Endometrium (tissue), 2 donors: ENCODE measurements around the gene POLR2E.

Source experiments
- FAIRE-seq: peaks from 2 replicates; lab custom pipeline; 2012; peaks lifted over from hg19 to GRCh38; lab: Jason Lieb, UNC
- donor health status: control.
- donor health status: control.

POLR2E gene

GRCh38 chr19:1063909-1064660, 31.1 kb downstream of the POLR2E start:
- no peak for FAIRE-seq

GRCh38 chr19:1063030-1063908, 31.9 kb downstream of the POLR2E start:
- FAIRE-seq: no peak

DNA sequence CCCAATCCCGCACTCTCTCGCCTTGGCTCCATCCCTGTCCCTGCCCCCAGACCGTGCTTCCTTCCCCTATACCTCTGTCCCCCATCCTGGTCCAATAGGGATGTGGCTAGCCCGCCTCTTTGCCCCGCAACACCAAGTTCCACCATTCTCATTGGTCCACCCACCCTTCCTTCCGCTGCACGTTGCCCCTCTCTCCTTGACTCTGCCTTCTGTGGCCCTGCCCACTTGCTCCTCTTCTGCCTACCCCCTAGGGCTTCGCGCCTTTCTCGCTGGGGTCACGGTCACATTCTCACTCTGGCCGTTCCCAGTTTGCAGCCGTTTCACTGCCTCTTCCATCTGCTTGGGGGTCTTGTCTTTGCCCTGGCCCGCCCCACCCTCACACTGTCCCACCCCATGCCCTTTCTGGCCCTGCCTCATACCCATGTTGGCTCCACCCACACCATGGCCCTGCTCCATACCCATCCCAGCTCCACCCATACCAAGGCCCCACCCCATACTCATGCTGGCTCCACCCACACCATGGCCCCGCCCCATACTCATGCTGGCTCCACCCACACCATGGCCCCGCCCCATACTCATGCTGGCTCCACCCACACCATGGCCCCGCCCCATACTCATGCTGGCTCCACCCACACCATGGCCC, 32.7 kb downstream of the POLR2E start:
- no peak for FAIRE-seq

GRCh38 chr19:1061987-1062386, 33.2 kb downstream of the POLR2E start:
- no peak for FAIRE-seq

GRCh38 chr19:1060689-1061088, 34.5 kb downstream of the POLR2E start:
- no peak for FAIRE-seq

- FAIRE-seq: no peak
Measured at GRCh38 chr19:1058112-1058511, 37.1 kb downstream of the POLR2E start.

DNA sequence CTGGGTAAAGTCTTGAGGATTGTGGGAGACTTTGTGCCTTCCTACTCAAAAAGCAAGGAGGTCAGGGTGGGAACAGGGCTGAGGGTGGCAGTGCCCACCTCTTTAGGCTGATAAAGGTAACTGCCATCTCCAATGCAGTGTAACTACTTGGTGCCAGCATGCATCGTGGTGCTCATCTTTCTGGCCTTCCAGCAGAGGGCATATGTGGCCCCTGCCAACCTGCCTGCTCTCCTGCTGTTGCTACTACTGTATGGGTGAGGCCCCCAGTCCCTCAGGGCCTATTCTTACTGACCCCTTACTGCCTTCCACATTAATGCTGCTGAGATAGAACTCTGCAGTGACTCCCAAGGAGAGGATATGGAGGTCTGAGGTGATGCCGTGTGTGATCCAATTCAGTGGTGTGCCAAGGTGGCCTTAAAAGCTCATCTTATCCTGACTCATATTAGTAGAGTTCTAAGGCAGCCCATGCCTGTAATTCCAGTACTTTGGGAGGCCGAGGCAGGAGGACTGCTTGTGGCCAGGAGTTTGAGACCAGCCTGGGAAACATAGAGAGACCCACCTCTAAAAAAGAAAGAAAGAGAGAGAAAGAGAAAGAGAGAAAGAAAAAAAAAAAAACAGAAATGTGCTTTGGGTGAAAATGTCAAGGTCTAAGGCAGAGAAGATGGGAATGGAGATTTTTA, 37.9 kb downstream of the POLR2E start:
- FAIRE-seq: no peak

GRCh38 chr19:1055886-1056620, 39.1 kb downstream of the POLR2E start:
- no peak for FAIRE-seq

DNA sequence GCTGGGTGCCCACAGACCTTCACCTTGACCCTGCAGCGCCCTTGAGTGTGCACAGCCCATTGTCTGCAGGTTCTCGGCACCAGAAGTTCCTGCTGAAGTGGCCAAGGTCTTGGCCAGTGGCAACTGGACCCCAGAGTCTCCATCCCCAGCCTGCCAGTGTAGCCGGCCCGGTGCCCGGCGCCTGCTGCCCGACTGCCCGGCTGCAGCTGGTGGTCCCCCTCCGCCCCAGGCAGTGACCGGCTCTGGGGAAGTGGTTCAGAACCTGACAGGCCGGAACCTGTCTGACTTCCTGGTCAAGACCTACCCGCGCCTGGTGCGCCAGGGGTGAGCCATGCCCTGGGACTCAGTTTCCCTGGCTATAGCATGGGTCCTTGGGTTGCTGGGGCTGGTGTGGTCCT, 40.1 kb downstream of the POLR2E start:
- no peak for FAIRE-seq

GRCh38 chr19:1054102-1055027, 40.8 kb downstream of the POLR2E start:
- FAIRE-seq: no peak

- FAIRE-seq: no peak
Measured at GRCh38 chr19:1053176-1054101, 41.7 kb downstream of the POLR2E start.

GRCh38 chr19:1052349-1052975, 42.7 kb downstream of the POLR2E start:
- no peak for FAIRE-seq

- no peak for FAIRE-seq
Measured at GRCh38 chr19:1051791-1052190, 43.4 kb downstream of the POLR2E start.

- no peak for FAIRE-seq
Measured at GRCh38 chr19:1050989-1051788, 44.0 kb downstream of the POLR2E start.

DNA sequence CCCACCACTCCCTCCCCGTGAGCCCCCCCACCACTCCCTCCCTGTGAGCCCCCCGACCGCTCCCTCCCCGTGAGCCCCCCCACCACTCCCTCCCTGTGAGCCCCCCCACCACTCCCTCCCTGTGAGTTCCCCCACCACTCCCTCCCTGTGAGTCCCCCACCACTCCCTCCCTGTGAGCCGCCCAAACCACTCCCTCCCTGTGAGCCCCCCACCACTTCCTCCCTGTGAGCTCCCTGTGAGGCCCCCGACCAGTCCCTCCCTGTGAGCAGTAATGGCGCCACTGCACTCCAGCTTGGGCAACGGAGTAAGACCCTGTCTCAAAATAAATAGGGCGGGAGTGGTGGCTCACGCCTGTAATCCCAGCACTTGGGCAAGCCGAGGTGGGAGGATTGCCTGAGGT, 45.4 kb downstream of the POLR2E start:
- FAIRE-seq: no peak

DNA sequence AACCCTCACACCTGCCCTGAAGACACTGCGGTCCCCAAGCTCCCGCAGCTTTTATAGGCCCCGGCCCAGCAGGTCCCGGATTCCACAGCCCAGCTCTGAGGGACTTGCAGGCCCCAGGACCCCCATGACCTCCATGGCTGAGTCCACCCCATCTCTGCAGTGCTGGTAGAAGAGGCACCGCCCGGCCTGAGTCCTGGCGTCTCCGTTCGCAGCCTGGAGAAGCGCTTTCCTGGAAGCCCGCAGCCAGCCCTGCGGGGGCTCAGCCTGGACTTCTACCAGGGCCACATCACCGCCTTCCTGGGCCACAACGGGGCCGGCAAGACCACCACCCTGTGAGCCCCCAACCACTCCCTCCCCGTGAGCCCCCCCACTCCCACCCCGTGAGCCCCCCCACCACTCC, 46.1 kb downstream of the POLR2E start:
- no peak for FAIRE-seq

DNA sequence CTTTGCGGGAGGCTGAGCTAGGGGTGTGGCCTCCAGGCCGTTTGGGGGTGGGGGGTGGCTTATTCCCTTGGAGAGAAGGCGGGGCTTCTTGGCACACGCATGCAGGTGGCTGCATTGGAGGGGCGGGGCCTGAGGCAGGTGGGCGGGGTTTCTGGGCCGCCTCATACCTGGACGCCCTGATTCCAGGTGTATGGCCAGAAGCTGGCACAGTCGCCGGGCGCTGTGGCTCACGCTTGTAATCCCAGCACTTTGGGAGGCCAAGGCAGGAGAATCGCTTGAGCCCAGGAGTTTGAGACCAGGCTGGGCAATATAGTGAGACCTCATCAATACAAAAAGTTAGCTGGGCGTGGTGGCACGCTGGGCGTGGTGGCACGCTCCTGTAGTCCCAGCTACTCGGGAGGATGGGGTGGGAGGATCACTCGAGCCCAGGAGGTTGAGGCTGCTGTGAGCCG, 47.5 kb downstream of the POLR2E start:
- no peak for FAIRE-seq
